GM21576 (cell line): ENCODE measurements around the gene COX7A2.

ENCODE experiments used
- ATAC-seq: cut with Tn5 transposase; IDR thresholded peaks from one replicate; pipeline ENCODE4 v1.9.1; 2021; ENCODE audit warnings: mild to moderate bottlenecking, moderate library complexity; ENCODE audit not compliant: unreplicated experiment

The COX7A2 gene, protein sequence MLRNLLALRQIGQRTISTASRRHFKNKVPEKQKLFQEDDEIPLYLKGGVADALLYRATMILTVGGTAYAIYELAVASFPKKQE

DNA sequence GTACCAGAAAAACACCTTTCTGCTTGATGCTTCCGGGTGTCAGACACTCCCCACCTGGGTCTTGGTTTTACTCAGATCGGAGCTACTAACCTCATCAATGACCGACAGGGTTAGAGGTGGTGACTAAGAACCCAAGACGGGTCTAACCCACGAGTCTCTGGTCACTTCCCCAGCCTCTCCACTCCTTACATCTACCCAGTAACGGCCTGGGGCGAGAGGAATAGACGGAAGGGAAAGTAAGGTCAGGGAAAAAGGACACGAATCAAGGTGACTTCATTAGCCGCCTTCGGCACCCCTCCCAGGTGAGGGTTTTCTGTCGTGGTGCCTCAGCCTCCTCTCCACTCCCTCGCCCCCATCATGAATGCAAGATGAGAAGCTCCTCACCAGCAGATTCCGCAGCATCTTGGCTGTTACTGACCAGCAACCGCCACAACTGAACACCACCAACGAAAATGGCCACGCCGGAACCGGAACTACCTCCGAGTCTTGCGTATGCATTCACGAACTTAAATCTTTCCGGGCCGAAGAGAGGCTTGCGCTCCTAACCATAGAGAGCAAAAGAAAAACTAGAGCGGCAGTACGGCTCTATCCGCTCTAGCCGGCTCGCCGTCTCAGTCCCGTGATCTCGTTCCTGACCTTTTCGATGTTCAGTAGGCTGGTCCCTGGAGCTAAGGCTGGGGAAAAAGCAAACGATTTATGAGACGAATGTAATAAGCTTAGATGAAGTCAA is at the start of gene COX7A2:
Gene COX7A2 (minus strand): TSS at position 469 of the 730 bp plus-strand sequence. CDS start 67 bp downstream, at position 402.
- peak; percentile 96 for ATAC-seq

DNA sequence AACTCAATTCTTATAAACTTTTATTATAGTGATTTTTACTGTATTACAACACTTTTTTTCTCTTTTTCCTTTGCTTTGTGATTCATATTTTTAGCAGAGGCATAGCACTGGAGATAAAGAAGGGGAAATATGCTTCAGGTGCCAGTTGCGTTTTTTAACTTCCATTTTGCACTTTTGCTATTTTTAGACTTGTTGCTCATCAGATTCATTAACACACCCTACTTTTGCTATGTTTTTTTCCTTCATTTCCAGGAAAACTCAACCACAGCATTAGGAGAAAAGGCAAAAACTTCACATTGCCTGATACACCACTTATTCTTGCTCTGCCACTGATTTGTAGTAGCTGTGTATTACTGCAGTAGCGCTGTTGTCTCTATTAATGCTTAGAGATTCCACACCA is 49.0 kb upstream of the COX7A2 start:
- no peak for ATAC-seq

- ATAC-seq: no peak
Measured at GRCh38 chr6:75291744-75292143, 48.1 kb upstream of the COX7A2 start.

DNA sequence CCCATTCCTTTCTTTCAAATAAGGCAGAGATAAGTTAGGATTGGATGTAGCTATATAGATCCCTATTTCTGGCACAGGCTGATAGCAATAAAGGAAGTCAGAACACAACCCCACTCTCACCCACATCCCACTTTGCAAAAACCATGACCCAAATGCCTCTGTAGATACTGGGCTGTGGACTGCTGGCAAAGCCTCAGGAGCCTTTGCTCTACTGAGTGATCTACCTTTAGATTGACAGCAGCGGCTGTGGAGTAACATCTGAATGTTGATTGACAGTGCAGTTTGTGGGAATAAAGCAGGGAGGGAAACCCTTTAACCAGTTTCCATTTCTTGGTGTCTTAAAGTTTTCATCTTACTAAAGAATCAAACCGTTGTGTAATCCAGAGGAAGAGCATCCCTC is 47.7 kb upstream of the COX7A2 start:
- ATAC-seq: no peak

- no peak for ATAC-seq
Measured at GRCh38 chr6:75290136-75290945, 46.7 kb upstream of the COX7A2 start.

- ATAC-seq: no peak
Measured at GRCh38 chr6:75288023-75288422, 44.4 kb upstream of the COX7A2 start.

GRCh38 chr6:75287424-75287823 is 43.8 kb upstream of the COX7A2 start:
- ATAC-seq: no peak

DNA sequence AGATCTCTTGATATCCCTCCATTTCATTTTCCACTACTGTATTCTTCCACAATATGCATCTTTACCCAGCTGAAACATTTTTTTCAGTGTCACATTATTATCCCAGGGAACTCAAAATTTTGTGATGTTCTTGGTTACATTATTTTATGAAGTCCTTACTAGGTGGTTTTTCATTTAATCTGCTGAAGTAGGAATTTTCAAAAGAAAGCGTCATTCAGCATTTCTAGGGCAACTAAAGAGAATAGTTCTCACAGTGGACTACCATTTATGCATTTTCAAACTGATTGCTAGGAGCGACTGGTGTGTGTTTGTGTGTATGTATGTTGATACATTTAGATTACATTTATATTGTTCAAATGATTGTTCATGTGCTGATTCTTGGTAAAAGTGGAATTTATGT is 43.4 kb upstream of the COX7A2 start:
- ATAC-seq: no peak

GRCh38 chr6:75285283-75285639 is 41.7 kb upstream of the COX7A2 start:
- ATAC-seq: no peak

- peak; percentile 85 for ATAC-seq
Measured at GRCh38 chr6:75284632-75285282, 41.2 kb upstream of the COX7A2 start, which contains the start of gene TMEM30A. Gene TMEM30A, minus strand, starts transcription at chr6:75284792. Its CDS starts 154 bp downstream, at chr6:75284638.

DNA sequence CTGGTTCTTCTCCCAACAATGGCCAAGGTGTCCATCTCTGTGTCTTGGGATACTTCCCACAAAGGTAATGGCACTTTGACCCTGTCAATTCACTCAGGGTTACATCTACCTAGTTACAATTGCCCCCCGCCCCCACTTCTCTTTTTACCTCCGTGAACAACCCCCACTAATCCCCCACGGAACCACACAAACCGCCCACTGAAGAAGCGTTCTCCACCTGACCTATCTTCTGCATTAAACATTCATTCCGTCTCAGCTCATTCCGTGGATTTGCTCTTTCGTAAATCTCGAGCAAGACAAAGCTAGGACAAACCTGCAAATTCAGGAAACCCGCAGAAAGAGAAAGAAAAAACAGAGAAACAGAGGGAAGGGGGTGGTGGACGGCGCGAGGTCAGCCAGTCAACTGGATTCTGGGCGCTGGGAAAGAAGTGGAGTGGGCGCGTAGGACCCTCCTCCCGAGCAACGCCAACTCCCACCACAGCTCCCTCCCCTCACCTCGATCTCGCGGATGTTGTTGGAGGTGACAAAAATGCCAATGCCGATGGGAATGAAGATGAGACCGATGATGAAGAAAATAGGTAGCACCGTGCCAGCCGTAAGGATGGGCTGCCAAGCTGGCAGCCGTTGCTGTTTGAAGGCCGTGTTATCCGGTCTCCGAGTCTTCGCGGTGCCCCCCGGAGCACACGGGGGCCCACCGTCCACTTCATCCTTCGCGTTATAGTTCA is 40.5 kb upstream of the COX7A2 start:
- peak; percentile 16 for ATAC-seq

GRCh38 chr6:75282706-75283105 is 39.1 kb upstream of the COX7A2 start:
- no peak for ATAC-seq

- ATAC-seq: no peak
Measured at GRCh38 chr6:75281653-75282052, 38.1 kb upstream of the COX7A2 start.

DNA sequence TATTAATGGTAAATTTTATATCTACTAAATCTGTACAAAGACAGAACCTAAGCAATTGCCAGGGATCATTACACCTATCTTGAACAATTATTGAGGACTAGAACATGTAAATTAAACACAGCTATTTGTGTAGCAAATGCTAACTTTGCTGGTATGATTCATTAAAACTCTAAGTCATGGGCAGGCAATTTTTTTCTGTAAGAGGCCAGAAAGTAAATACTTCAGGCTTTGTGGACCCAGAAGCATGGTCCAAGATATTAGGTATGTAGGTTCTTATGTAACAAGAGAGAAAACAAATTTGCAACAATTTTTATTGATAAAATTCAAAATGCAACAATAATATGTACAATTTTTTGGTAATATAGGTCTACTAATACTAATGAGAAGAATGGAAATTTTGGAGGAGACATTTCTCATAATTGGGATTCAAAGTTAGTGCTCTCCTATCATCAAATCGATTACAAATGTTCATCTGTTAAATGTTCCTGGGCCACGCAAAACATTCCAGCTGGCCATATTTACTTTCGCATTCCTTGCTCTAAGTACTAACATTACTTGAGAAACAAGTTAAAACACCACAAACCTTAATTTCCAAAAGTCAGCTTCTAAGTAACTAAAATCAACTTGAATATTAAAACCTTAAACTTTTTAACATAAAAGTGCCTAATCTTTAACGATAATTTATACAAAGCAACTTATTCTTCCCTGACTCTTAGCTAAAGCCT is 36.7 kb upstream of the COX7A2 start:
- ATAC-seq: no peak

DNA sequence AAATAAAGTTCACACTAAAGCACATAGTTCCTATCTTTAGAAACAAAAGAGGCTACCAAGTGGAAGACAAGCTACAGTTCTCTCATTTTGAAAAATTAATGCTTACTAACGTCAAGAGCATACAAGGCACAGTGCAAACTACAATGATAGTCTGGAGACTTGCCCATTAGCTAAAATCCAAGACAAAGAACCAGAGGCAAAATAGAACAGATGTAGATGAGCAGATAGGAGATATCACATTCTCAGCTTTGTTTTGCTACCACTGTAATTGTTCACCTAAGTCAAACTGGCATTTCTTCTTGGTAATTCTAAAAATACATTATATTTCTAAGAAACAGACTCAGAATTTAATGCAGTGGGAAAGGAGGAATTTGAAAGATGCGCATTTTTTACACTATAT is 35.8 kb upstream of the COX7A2 start:
- ATAC-seq: no peak

DNA sequence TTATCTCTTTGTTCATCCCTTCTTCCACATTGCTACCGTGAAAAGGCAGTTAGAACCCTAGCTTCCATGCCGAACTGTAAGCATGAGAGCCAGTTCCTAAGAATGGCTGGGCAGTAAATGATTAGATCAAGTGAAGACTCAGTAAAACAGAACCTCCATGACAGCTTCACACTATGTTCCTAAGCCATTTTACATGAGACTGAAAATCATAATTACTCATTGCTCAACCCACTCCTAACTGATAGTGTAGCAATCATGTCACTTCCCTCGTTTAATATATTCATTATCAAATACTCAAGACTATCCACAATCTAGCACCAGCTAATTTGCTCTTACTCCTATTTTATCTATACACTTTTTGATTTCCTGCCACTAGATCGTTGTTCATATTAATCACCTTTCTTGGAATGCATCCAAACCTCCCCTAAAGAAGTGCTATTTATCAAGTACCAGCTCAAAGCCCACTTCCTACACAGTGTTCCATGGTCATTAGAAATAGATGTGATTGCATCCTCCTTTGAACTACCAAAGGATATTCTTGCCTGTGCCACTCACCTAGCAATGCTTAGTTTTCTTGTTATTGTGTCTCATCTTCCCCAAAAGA is 35.0 kb upstream of the COX7A2 start:
- ATAC-seq: no peak

GRCh38 chr6:75275067-75275466 is 31.5 kb upstream of the COX7A2 start:
- ATAC-seq: no peak

DNA sequence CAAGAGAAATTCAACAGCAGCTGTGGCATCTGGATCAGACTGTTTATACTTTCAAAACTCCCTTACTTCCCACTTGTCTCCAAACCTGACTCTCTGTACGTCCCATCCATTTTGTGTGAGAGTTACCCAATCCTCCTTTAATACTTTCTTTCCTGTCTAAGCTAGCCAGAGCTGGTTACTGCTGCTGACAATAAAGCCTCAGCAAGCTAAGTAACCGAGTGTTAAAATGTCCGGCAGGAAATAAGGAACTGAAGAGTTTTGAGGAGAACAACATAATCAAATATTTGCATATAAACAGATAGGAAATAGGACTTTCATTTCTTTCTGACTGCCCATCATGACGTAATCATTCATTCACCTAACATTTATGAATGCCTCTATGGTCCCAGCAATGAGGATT is 29.4 kb upstream of the COX7A2 start:
- no peak for ATAC-seq

- ATAC-seq: no peak
Measured at GRCh38 chr6:75272145-75272840, 28.7 kb upstream of the COX7A2 start.
